Fibroblast of lung (primary cell): ENCODE results near the gene RASA3. TPM values are rescaled to one million over a fixed set of nuclear protein-coding genes. Genes with fewer than 3 reads are reported as not detected.

ENCODE experiments used
- DNase-seq, 2 donors: peaks; one replicate each; pipeline versions ENCODE4 v3.0.0 to v3.0.0-alpha.2; 2010; ENCODE audit warnings: low read depth in 2 of 2
- H2AFZ ChIP-seq: 2 replicates; pipeline ENCODE4 v1.5.1; 2012; ENCODE audit warnings: low read length, control low read depth, inconsistent platforms
- H3K27ac ChIP-seq: 2 replicates; pipeline ENCODE4 v1.5.1; 2011; ENCODE audit warnings: low read length, control low read depth; ENCODE audit not compliant: insufficient read depth
- H3K27me3 ChIP-seq: 2 replicates; pipeline ENCODE4 v1.5.1; 2011; ENCODE audit warnings: mild to moderate bottlenecking, low read length; ENCODE audit not compliant: control insufficient read depth, insufficient read depth
- H3K36me3 ChIP-seq: 2 replicates; pipeline ENCODE4 v1.5.1; 2011; ENCODE audit warnings: low read length; ENCODE audit not compliant: control insufficient read depth, insufficient read depth
- H3K4me1 ChIP-seq: 2 replicates; pipeline ENCODE4 v1.5.1; 2011; ENCODE audit warnings: low read length; ENCODE audit not compliant: control insufficient read depth, insufficient read depth; ENCODE audit errors: extremely low read depth
- H3K4me2 ChIP-seq: 2 replicates; pipeline ENCODE4 v1.5.1; 2011; ENCODE audit warnings: low read length, control low read depth; ENCODE audit not compliant: insufficient read depth; ENCODE audit errors: extremely low read depth
- H3K4me3 ChIP-seq, 4 experiments: fragments of 200-600 bp in 1 of 4; sonication (generic) in 1 of 4; replicated peaks in 1 of 4; 2 replicates each; pipeline ENCODE4 v1.5.1; 2011 to 2016; ENCODE audit warnings: low read length in 4 of 4, low read depth in 3 of 4, mild to moderate bottlenecking in 3 of 4, control low read depth in 2 of 4, inconsistent platforms in 1 of 4, mixed read lengths in 1 of 4; ENCODE audit not compliant: insufficient read depth in 1 of 4; ENCODE audit errors: control extremely low read depth in 1 of 4
- H3K79me2 ChIP-seq: 2 replicates; pipeline ENCODE4 v1.5.1; 2012; ENCODE audit warnings: mild to moderate bottlenecking, low read length, inconsistent platforms; ENCODE audit not compliant: control insufficient read depth, insufficient read depth
- H3K9ac ChIP-seq: 2 replicates; pipeline ENCODE4 v1.5.1; 2011; ENCODE audit warnings: mild to moderate bottlenecking, low read length, control low read depth; ENCODE audit not compliant: insufficient read depth
- H3K9me3 ChIP-seq: 2 replicates; pipeline ENCODE4 v1.5.1; 2012; ENCODE audit warnings: low read depth, low read length; ENCODE audit not compliant: control insufficient read depth, insufficient read depth
- H4K20me1 ChIP-seq: 2 replicates; pipeline ENCODE4 v1.5.1; 2011; ENCODE audit warnings: low read length; ENCODE audit not compliant: control insufficient read depth, insufficient read depth; ENCODE audit errors: extremely low read depth
- EZH2 ChIP-seq: IDR thresholded peaks from 2 replicates; pipeline ENCODE4 v1.5.1; 2012; ENCODE audit warnings: low read length, control low read depth, mild to moderate bottlenecking; ENCODE audit errors: missing control alignments
- polyA plus RNA-seq, 2 donors: library from polyadenylated mRNA; depleted of rRNA in 1 of 2; stranded (reverse) in 1 of 2; unstranded in 1 of 2; fragments of >200 nt; gene quantifications; 2 replicates each; pipeline ENCODE4 v1.2.1, GENCODE V29; 2011 to 2012; ENCODE audit warnings: missing spikeins in 1 of 2
- total RNA-seq: library from RNA; depleted of rRNA; stranded (reverse); fragments of >200 nt; gene quantifications from 2 replicates; pipeline ENCODE4 v1.2.1, GENCODE V29; 2014
- TF ChIP-seq, protein P1 (sequence below), 2 donors: IDR thresholded peaks in 1 of 2; conservative IDR thresholded peaks in 1 of 2; 1 replicate in 1 of 2; 2 replicates in 1 of 2; pipeline ENCODE4 v1.5.1; 2011 to 2012; ENCODE audit warnings: low read length in 2 of 2, control low read depth in 1 of 2, inconsistent platforms in 1 of 2, low read depth in 1 of 2, mild to moderate bottlenecking in 1 of 2

The RASA3 gene
- total and polyA plus RNA-seq, 2 donors (not counting 1 experiment from before 2014, with no cell fraction given): 26.6 to 31.1 TPM

- peaks cover 38% of the 10 kb centered on the region for H3K36me3 ChIP-seq
- H2AFZ ChIP-seq: no peak overlapping the region
- no peak overlapping the region for H3K9ac ChIP-seq
- H3K4me1 ChIP-seq: peaks cover 9% of the 10 kb centered on the region
- H4K20me1 ChIP-seq: no peaks in the 10 kb centered on the region
- no peak overlapping the region for H3K4me2 ChIP-seq
- H3K27ac ChIP-seq: no peak overlapping the region
- no peaks in the 10 kb centered on the region for H3K27me3 ChIP-seq
- H3K4me3 ChIP-seq: no peak overlapping the region
- DNase-seq: no peak
- TF ChIP-seq, protein P1, sequence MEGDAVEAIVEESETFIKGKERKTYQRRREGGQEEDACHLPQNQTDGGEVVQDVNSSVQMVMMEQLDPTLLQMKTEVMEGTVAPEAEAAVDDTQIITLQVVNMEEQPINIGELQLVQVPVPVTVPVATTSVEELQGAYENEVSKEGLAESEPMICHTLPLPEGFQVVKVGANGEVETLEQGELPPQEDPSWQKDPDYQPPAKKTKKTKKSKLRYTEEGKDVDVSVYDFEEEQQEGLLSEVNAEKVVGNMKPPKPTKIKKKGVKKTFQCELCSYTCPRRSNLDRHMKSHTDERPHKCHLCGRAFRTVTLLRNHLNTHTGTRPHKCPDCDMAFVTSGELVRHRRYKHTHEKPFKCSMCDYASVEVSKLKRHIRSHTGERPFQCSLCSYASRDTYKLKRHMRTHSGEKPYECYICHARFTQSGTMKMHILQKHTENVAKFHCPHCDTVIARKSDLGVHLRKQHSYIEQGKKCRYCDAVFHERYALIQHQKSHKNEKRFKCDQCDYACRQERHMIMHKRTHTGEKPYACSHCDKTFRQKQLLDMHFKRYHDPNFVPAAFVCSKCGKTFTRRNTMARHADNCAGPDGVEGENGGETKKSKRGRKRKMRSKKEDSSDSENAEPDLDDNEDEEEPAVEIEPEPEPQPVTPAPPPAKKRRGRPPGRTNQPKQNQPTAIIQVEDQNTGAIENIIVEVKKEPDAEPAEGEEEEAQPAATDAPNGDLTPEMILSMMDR (conservative IDR thresholded peaks at IDR 0.05 in 1 of 2, IDR thresholded peaks at IDR 0.05 in 1 of 2; ENCODE audit: low read depth in 1 of 2, low read length in 2 of 2): no peak
- TF ChIP-seq EZH2: no peak
- H3K79me2 ChIP-seq: peaks cover 84% of the 10 kb centered on the region
- H3K9me3 ChIP-seq: no peaks in the 10 kb centered on the region
Measured at GRCh38 chr13:114054830-114055439, 77.5 kb downstream of the RASA3 start.

DNA sequence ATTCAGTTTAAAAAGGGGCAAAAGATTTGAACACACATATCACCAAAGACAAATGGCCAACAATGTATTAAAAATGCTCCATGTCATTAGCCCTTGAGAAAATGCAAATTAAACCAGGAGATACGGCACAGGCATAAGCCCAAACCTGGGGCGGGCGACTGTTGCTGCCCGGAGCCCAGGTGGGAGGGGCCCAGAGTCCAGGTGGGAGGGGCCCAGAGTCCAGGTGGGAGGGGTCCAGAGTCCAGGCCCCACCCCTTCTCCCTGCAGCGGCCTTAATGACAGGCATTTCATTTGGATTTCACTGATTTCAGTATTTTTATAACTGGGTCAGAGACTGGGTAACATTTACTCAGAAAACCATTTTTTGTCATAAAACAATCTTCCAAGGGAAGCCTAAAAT, 78.2 kb downstream of the RASA3 start:
- H4K20me1 ChIP-seq: no peaks in the 10 kb centered on the region
- TF ChIP-seq EZH2: no peak
- TF ChIP-seq, protein P1 (conservative IDR thresholded peaks at IDR 0.05 in 1 of 2, IDR thresholded peaks at IDR 0.05 in 1 of 2; ENCODE audit: low read depth in 1 of 2, low read length in 2 of 2): no peak

GRCh38 chr13:114053026-114053425, 79.4 kb downstream of the RASA3 start:
- peak overlapping the region; percentile 45 for H3K27ac ChIP-seq
- H3K9ac ChIP-seq: no peak overlapping the region
- peak; percentile 71 to 85 for DNase-seq
- H3K36me3 ChIP-seq: peaks cover 28% of the 10 kb centered on the region
- no peaks in the 10 kb centered on the region for H3K9me3 ChIP-seq
- H3K4me1 ChIP-seq: peaks cover 9% of the 10 kb centered on the region
- no peaks in the 10 kb centered on the region for H4K20me1 ChIP-seq
- no peaks in the 10 kb centered on the region for H3K27me3 ChIP-seq
- H2AFZ ChIP-seq: no peak overlapping the region
- H3K79me2 ChIP-seq: peaks cover 78% of the 10 kb centered on the region
- no peak overlapping the region for H3K4me3 ChIP-seq
- TF ChIP-seq, protein P1 (conservative IDR thresholded peaks at IDR 0.05 in 1 of 2, IDR thresholded peaks at IDR 0.05 in 1 of 2; ENCODE audit: low read depth in 1 of 2, low read length in 2 of 2): no peak
- TF ChIP-seq EZH2: no peak
- no peak overlapping the region for H3K4me2 ChIP-seq

More for the DNA sequence above, 78.2 kb downstream of the RASA3 start:
- H3K79me2 ChIP-seq: peaks cover 83% of the 10 kb centered on the region
- H3K27ac ChIP-seq: no peak overlapping the region
- no peak overlapping the region for H3K4me3 ChIP-seq
- H3K4me2 ChIP-seq: no peak overlapping the region
- H3K27me3 ChIP-seq: no peaks in the 10 kb centered on the region
- H3K9me3 ChIP-seq: no peaks in the 10 kb centered on the region
- peaks cover 33% of the 10 kb centered on the region for H3K36me3 ChIP-seq
- H3K9ac ChIP-seq: no peak overlapping the region
- DNase-seq: no peak
- no peak overlapping the region for H2AFZ ChIP-seq
- H3K4me1 ChIP-seq: peaks cover 9% of the 10 kb centered on the region
